Activated naive CD4-positive, alpha-beta T cell treated with anti-CD3 and anti-CD28 coated beads, Interleukin-2, amount 50 U/mL, for 16 hours (primary cell): ENCODE results near the gene UBASH3B.
"Not testable (repeated sequence)": the region's sequence is repeated elsewhere in the genome, so short reads cannot be mapped to it uniquely, and the experiment has no call there.

Source experiments
- DNase-seq: peaks from one replicate; pipeline ENCODE4 v3.0.0-alpha.2; 2020

Gene UBASH3B

GRCh38 chr11:122655527-122656072, at the start of gene UBASH3B:
UBASH3B (plus strand) TSS chr11:122655722; CDS start chr11:122656050, 328 bp downstream.
- peak; percentile 70 for DNase-seq

- DNase-seq, result not testable (repeated sequence)
These were observed 48.4 kb upstream of the UBASH3B start for GRCh38 chr11:122607162-122607561.

GRCh38 chr11:122612123-122612824, 43.2 kb upstream of the UBASH3B start:
- no peak for DNase-seq

- no peak for DNase-seq
These were observed 38.8 kb upstream of the UBASH3B start for GRCh38 chr11:122616718-122617117.

- DNase-seq, result no peak
These were observed 38.2 kb upstream of the UBASH3B start for GRCh38 chr11:122617297-122617696.

GRCh38 chr11:122617926-122618325, 37.6 kb upstream of the UBASH3B start:
- no peak for DNase-seq

GRCh38 chr11:122618927-122619326, 36.6 kb upstream of the UBASH3B start:
- DNase-seq, result no peak

GRCh38 chr11:122619757-122620156, 35.8 kb upstream of the UBASH3B start:
- DNase-seq, result no peak

- DNase-seq, result not testable (repeated sequence)
These were observed 30.0 kb upstream of the UBASH3B start for GRCh38 chr11:122625501-122625900.

- no peak for DNase-seq
These were observed 29.4 kb upstream of the UBASH3B start for GRCh38 chr11:122625976-122626665.

GRCh38 chr11:122627745-122628144, 27.8 kb upstream of the UBASH3B start:
- no peak for DNase-seq

GRCh38 chr11:122628810-122629555, 26.5 kb upstream of the UBASH3B start:
- DNase-seq, result peak; percentile 71

- no peak for DNase-seq
These were observed 23.2 kb upstream of the UBASH3B start for GRCh38 chr11:122632181-122632824.

GRCh38 chr11:122633219-122633829, 22.2 kb upstream of the UBASH3B start:
- DNase-seq, result no peak

- DNase-seq, result no peak
These were observed 21.0 kb upstream of the UBASH3B start for GRCh38 chr11:122634501-122634900.

- no peak for DNase-seq
These were observed 18.0 kb upstream of the UBASH3B start for GRCh38 chr11:122637541-122637940.

- DNase-seq, result no peak
These were observed 13.0 kb upstream of the UBASH3B start for GRCh38 chr11:122642472-122642922.

- DNase-seq, result no peak
These were observed 12.6 kb upstream of the UBASH3B start for GRCh38 chr11:122642971-122643370.

- no peak for DNase-seq
These were observed 9.7 kb upstream of the UBASH3B start for GRCh38 chr11:122645847-122646246.

GRCh38 chr11:122646549-122647340, 8.8 kb upstream of the UBASH3B start:
- DNase-seq, result no peak

- no peak for DNase-seq
These were observed 7.7 kb upstream of the UBASH3B start for GRCh38 chr11:122647736-122648275.
